H1 (cell line): ENCODE data around the gene ARHGAP6. TPM values are rescaled to one million over a fixed set of nuclear protein-coding genes. Genes with fewer than 3 reads are reported as not detected.

Experiments used
- CTCF ChIA-PET: fragments of 300-600 bp; sonication (Branson Sonifier 250); formaldehyde crosslinking; loops from one replicate; lab custom pipeline; 2021; ENCODE audit not compliant: partially characterized antibody; lab: Charles Lee
- POLR2A ChIA-PET: fragments of 300-600 bp; sonication (Branson Sonifier 250); formaldehyde crosslinking; loops from one replicate; lab custom pipeline; 2021; ENCODE audit warnings: inconsistent platforms; ENCODE audit not compliant: partially characterized antibody; lab: Charles Lee
- DNase-seq, 2 experiments: peaks; one replicate each; pipeline versions ENCODE4 v3.0.0 to v3.0.0-alpha.2; 2010 to 2022; ENCODE audit warnings: low spot score in 2 of 2, low read depth in 1 of 2, mixed read lengths in 1 of 2
- FAIRE-seq: peaks from 2 replicates; lab custom pipeline; 2011; peaks lifted over from hg19 to GRCh38; lab: Jason Lieb, UNC
- H2AFZ ChIP-seq: 2 replicates; pipeline ENCODE4 v1.8.1; 2012; ENCODE audit warnings: low read length, inconsistent platforms
- H2AK5ac ChIP-seq: 2 replicates; pipeline ENCODE4 v1.6.1; 2013; ENCODE audit warnings: low read depth, low read length
- H2BK120ac ChIP-seq: replicated peaks from 2 replicates; pipeline ENCODE3; 2013; ENCODE audit warnings: low read depth, low read length, inconsistent platforms
- H2BK12ac ChIP-seq: 2 replicates; pipeline ENCODE4 v1.6.1; 2013; ENCODE audit warnings: low read depth, low read length
- H2BK15ac ChIP-seq: 2 replicates; pipeline ENCODE4 v1.6.1; 2013; ENCODE audit warnings: low read length
- H2BK20ac ChIP-seq: 2 replicates; pipeline ENCODE4 v1.6.1; 2013; ENCODE audit warnings: low read length
- H2BK5ac ChIP-seq: 2 replicates; pipeline ENCODE4 v1.6.1; 2013; ENCODE audit warnings: low read depth, low read length
- H3K14ac ChIP-seq: 2 replicates; pipeline ENCODE4 v1.6.1; 2013; ENCODE audit warnings: inconsistent platforms; ENCODE audit not compliant: insufficient read length
- H3K18ac ChIP-seq: 2 replicates; pipeline ENCODE4 v1.6.1; 2013; ENCODE audit warnings: low read length; ENCODE audit errors: extremely low read depth
- H3K23ac ChIP-seq: 2 replicates; pipeline ENCODE4 v1.6.1; 2013; ENCODE audit warnings: inconsistent platforms; ENCODE audit not compliant: insufficient read length
- H3K23me2 ChIP-seq: 2 replicates; pipeline ENCODE4 v1.6.1; 2013; ENCODE audit warnings: low read depth, low read length
- H3K27ac ChIP-seq: 2 replicates; pipeline ENCODE4 v1.6.1; 2011; ENCODE audit warnings: low read depth, low read length, inconsistent platforms
- H3K27me3 ChIP-seq, 4 experiments: replicated peaks in 1 of 4; 1 replicate in 1 of 4; 2 replicates in 3 of 4; pipeline versions ENCODE4 v1.6.1 to v1.8.1; 2011 to 2013; ENCODE audit warnings: low read length in 3 of 4, mild to moderate bottlenecking in 3 of 4, inconsistent platforms in 2 of 4, mixed read lengths in 2 of 4, moderate library complexity in 1 of 4; ENCODE audit not compliant: control insufficient read depth in 3 of 4, insufficient read depth in 3 of 4; ENCODE audit errors: extremely low read depth in 1 of 4
- H3K36me3 ChIP-seq, 4 experiments: 2 replicates each; pipeline versions ENCODE4 v1.6.1 to v1.8.1; 2011 to 2013; ENCODE audit warnings: mild to moderate bottlenecking in 4 of 4, low read length in 3 of 4, moderate library complexity in 2 of 4, control low read depth in 1 of 4, inconsistent platforms in 1 of 4; ENCODE audit not compliant: insufficient read depth in 4 of 4, control insufficient read depth in 2 of 4
- H3K4ac ChIP-seq: replicated peaks from 2 replicates; pipeline ENCODE3; 2013; ENCODE audit warnings: low read length, low read depth, mixed read lengths, inconsistent platforms; ENCODE audit not compliant: insufficient read length
- H3K4me1 ChIP-seq, 4 experiments: replicated peaks in 1 of 4; 1 replicate in 1 of 4; 2 replicates in 3 of 4; pipeline versions ENCODE4 v1.6.1 to v1.8.1; 2011 to 2013; ENCODE audit warnings: low read length in 3 of 4, inconsistent platforms in 2 of 4, mixed read lengths in 1 of 4; ENCODE audit not compliant: insufficient read depth in 4 of 4, control insufficient read depth in 3 of 4
- H3K4me2 ChIP-seq, 2 experiments: 2 replicates each; pipeline versions ENCODE4 v1.6.1 to v1.8.1; 2011 to 2013; ENCODE audit warnings: low read depth in 2 of 2, low read length in 2 of 2, control low read depth in 1 of 2, inconsistent platforms in 1 of 2, mild to moderate bottlenecking in 1 of 2; ENCODE audit not compliant: insufficient read depth in 1 of 2
- H3K4me3 ChIP-seq, 4 experiments: fragments of 200-600, 300-600 bp in 1 of 4; sonication (generic), shearing (Covaris generic), sonication (Bioruptor Twin) in 1 of 4; 2 replicates each; pipeline versions ENCODE4 v1.5.1 to v1.8.1; 2011 to 2016; ENCODE audit warnings: low read length in 4 of 4, low read depth in 3 of 4, control low read depth in 2 of 4, inconsistent platforms in 2 of 4, mild to moderate bottlenecking in 2 of 4, mixed read lengths in 1 of 4, moderate library complexity in 1 of 4; ENCODE audit not compliant: insufficient read depth in 2 of 4; ENCODE audit errors: extremely low read depth in 1 of 4
- H3K56ac ChIP-seq: replicated peaks from 2 replicates; pipeline ENCODE3; 2013; ENCODE audit warnings: low read depth, mild to moderate bottlenecking, mixed read lengths, low read length, inconsistent platforms; ENCODE audit not compliant: insufficient read length
- H3K79me1 ChIP-seq: 2 replicates; pipeline ENCODE4 v1.6.1; 2013; ENCODE audit warnings: low read depth, low read length, control low read depth
- H3K79me2 ChIP-seq, 2 experiments: 2 replicates each; pipeline versions ENCODE4 v1.6.1 to v1.8.1; 2012 to 2013; ENCODE audit warnings: low read length in 2 of 2, mild to moderate bottlenecking in 2 of 2, inconsistent platforms in 1 of 2; ENCODE audit not compliant: insufficient read depth in 2 of 2, control insufficient read depth in 1 of 2
- H3K9ac ChIP-seq, 4 experiments: replicated peaks in 1 of 4; 1 replicate in 1 of 4; 2 replicates in 3 of 4; pipeline versions ENCODE4 v1.6.1 to v1.8.1; 2011 to 2013; ENCODE audit warnings: low read depth in 3 of 4, low read length in 3 of 4, control low read depth in 2 of 4, mild to moderate bottlenecking in 2 of 4, moderate library complexity in 2 of 4, inconsistent platforms in 1 of 4; ENCODE audit errors: extremely low read depth in 1 of 4
- H3K9me3 ChIP-seq, 2 experiments: 2 replicates each; pipeline versions ENCODE4 v1.6.1 to v1.8.1; 2012 to 2013; ENCODE audit warnings: mild to moderate bottlenecking in 2 of 2, moderate library complexity in 2 of 2, control low read depth in 1 of 2, inconsistent platforms in 1 of 2, low read depth in 1 of 2, low read length in 1 of 2, mixed read lengths in 1 of 2; ENCODE audit not compliant: insufficient read depth in 2 of 2
- H4K20me1 ChIP-seq, 2 experiments: replicated peaks in 1 of 2; 2 replicates each; pipeline versions ENCODE3 to v1.8.1; 2011 to 2013; ENCODE audit warnings: inconsistent platforms in 2 of 2, low read length in 2 of 2, mild to moderate bottlenecking in 1 of 2; ENCODE audit not compliant: insufficient read depth in 2 of 2, control insufficient read depth in 1 of 2
- H4K5ac ChIP-seq: 2 replicates; pipeline ENCODE4 v1.6.1; 2013; ENCODE audit warnings: low read length, low read depth, mixed read lengths, inconsistent platforms; ENCODE audit not compliant: insufficient read length
- H4K8ac ChIP-seq: 2 replicates; pipeline ENCODE4 v1.8.0; 2013; ENCODE audit warnings: mild to moderate bottlenecking, moderate library complexity, low read length, inconsistent platforms; ENCODE audit not compliant: insufficient read depth; ENCODE audit errors: extremely low read depth
- H4K91ac ChIP-seq: replicated peaks from 2 replicates; pipeline ENCODE3; 2013; ENCODE audit warnings: low read length, mixed read lengths, inconsistent platforms; ENCODE audit not compliant: insufficient read length
- EZH2 ChIP-seq: fragments of 200-600 bp; sonication (generic); IDR thresholded peaks from 2 replicates; pipeline ENCODE4 v1.7.1; 2012; ENCODE audit warnings: low read depth, mild to moderate bottlenecking, moderate library complexity, low read length, inconsistent platforms; ENCODE audit not compliant: severe bottlenecking
- KDM4A ChIP-seq: IDR thresholded peaks from one replicate; pipeline ENCODE4 v1.7.1; 2012; ENCODE audit warnings: low read depth, mild to moderate bottlenecking, moderate library complexity, low read length, inconsistent platforms; ENCODE audit not compliant: severe bottlenecking
- KDM5A ChIP-seq: fragments of 200-600 bp; IDR thresholded peaks from 2 replicates; pipeline ENCODE4 v1.7.1; 2012; ENCODE audit warnings: mild to moderate bottlenecking, low read length, inconsistent platforms, mixed read lengths
- POU5F1 ChIP-seq: IDR thresholded peaks from 2 replicates; pipeline ENCODE4 v1.6.1; 2011; ENCODE audit warnings: low read depth, mild to moderate bottlenecking, low read length, moderate library complexity
- RBBP5 ChIP-seq: IDR thresholded peaks from 2 replicates; pipeline ENCODE4 v1.7.1; 2012; ENCODE audit warnings: low read depth, mild to moderate bottlenecking, inconsistent platforms, low read length, moderate library complexity, borderline replicate concordance
- RFX5 ChIP-seq: IDR thresholded peaks from 2 replicates; pipeline ENCODE4 v1.6.1; 2011; ENCODE audit warnings: low read depth, low read length, improper control_type of control experiment, borderline replicate concordance
- SIN3A ChIP-seq, 2 experiments: IDR thresholded peaks in 1 of 2; conservative IDR thresholded peaks in 1 of 2; 2 replicates each; pipeline ENCODE4 v1.6.1; 2011 to 2012; ENCODE audit warnings: low read length in 2 of 2, improper control_type of control experiment in 1 of 2, low read depth in 1 of 2, mild to moderate bottlenecking in 1 of 2
- SP2 ChIP-seq: IDR thresholded peaks from 2 replicates; pipeline ENCODE4 v1.6.1; 2012; ENCODE audit warnings: mild to moderate bottlenecking, low read length, inconsistent platforms
- YY1 ChIP-seq: IDR thresholded peaks from 2 replicates; pipeline ENCODE4 v1.6.1; 2011; ENCODE audit warnings: low read depth, mild to moderate bottlenecking, low read length
- ZNF274 ChIP-seq: IDR thresholded peaks from 2 replicates; pipeline ENCODE4 v1.7.0; 2012; ENCODE audit warnings: low read length, borderline replicate concordance; ENCODE audit errors: extremely low read depth
- WGBS, 2 experiments: shearing (Covaris generic) in 1 of 2; methylation state at CpG; one replicate each; pipeline versions ENCODE4 v1.1.6 to v1.1.7; 2013 to 2015; ENCODE audit warnings: low lambda C conversion rate in 2 of 2, mixed read lengths in 2 of 2, inconsistent platforms in 1 of 2, low coverage in 1 of 2, missing lambda C conversion rate in 1 of 2; ENCODE audit not compliant: insufficient replicate concordance in 2 of 2, insufficient coverage in 1 of 2, insufficient read length in 1 of 2; ENCODE audit errors: extremely low coverage in 1 of 2, missing lambda C conversion rate in 1 of 2; 5-methylcytosine and 5-hydroxymethylcytosine counted together
- polyA plus RNA-seq, 7 experiments: library from polyadenylated mRNA; depleted of rRNA in 3 of 7; stranded (reverse) in 5 of 7; unstranded in 2 of 7; fragments of >200 nt in 5 of 7; fragments of 200-250 nt in 2 of 7; gene quantifications; 1 replicate in 5 of 7; 2 replicates in 1 of 7; 4 replicates in 1 of 7; pipeline versions ENCODE4 v1.2.1 to v1.2.3, GENCODE V29; 2011 to 2013; ENCODE audit warnings: missing spikeins in 2 of 7, mixed read lengths in 2 of 7
- total RNA-seq: library from RNA; stranded (reverse); fragmentation: NEBNext Ultra II Directional; extraction: Animal tissue kit (Norgen Biotek cat#: 25700); gene quantifications from 2 replicates; pipeline ENCODE4 v1.2.1, GENCODE V29; 2021

Gene ARHGAP6
- total and polyA plus RNA-seq, 2 of the 8 experiments (the other 6 are each of a cell fraction or from before 2014, with no cell fraction given) = 0.35 to 0.82 TPM

GRCh38 chrX:11589641-11590040 is 76.1 kb downstream of the ARHGAP6 start:
- Histone ChIP-seq H3K56ac (no peak overlapping the region), H2AFZ (no peak overlapping the region), H2BK15ac (no peak overlapping the region), H2BK12ac (no peak overlapping the region), H3K36me3 (no peaks in the 10 kb centered on the region), H3K18ac (no peak overlapping the region), H4K8ac (no peak overlapping the region), H2BK20ac (no peak overlapping the region), H3K4me2 (no peak overlapping the region), H4K5ac (no peak overlapping the region), H4K20me1 (no peaks in the 10 kb centered on the region), H3K4ac (no peak overlapping the region), H3K9ac (no peak overlapping the region), H3K4me1 (no peaks in the 10 kb centered on the region), H3K23me2 (no peaks in the 10 kb centered on the region), H3K14ac (no peak overlapping the region), H3K27me3 (no peaks in the 10 kb centered on the region), H3K27ac (no peak overlapping the region), H2BK5ac (no peak overlapping the region), H4K91ac (no peak overlapping the region), H3K9me3 (no peaks in the 10 kb centered on the region), H2BK120ac (no peak overlapping the region), H2AK5ac (no peak overlapping the region), H3K4me3 (no peak overlapping the region), H3K23ac (no peak overlapping the region), H3K79me1 (no peaks in the 10 kb centered on the region), H3K79me2 (no peaks in the 10 kb centered on the region)
- TF ChIP-seq KDM4A = no peak
- no peak for TF ChIP-seq YY1
- no peak for TF ChIP-seq POU5F1
- no peak for TF ChIP-seq RBBP5
- TF ChIP-seq KDM5A = no peak
- TF ChIP-seq RFX5 = no peak
- TF ChIP-seq SIN3A (conservative IDR thresholded peaks at IDR 0.05 in 1 of 2, IDR thresholded peaks at IDR 0.05 in 1 of 2; ENCODE audit: low read depth in 1 of 2, low read length in 2 of 2) = no peak
- no peak for TF ChIP-seq SP2
- TF ChIP-seq ZNF274 = no peak
- no peak for TF ChIP-seq EZH2
- ChIA-PET CTCF (interaction anchor here (1.0 kb wide), 1 partner anchor 31 kb away, joined by 3 read pairs; no protein-coding TSS in a partner anchor), POLR2A (no interaction called here)
- FAIRE-seq (no peak), DNase-seq (no peak)
- 92% methylated on average over 2 of the region's 3 CpGs; no CpG with 5 or more reads in 1 of the 2 experiments for WGBS, 2 experiments
